H1 (cell line): ENCODE measurements around the gene WASL. TPM values are rescaled to one million over a fixed set of nuclear protein-coding genes. Genes with fewer than 3 reads are reported as not detected.

ENCODE experiments used
- CTCF ChIA-PET: fragments of 300-600 bp; sonication (Branson Sonifier 250); formaldehyde crosslinking; loops from one replicate; lab custom pipeline; 2021; ENCODE audit not compliant: partially characterized antibody; lab: Charles Lee
- POLR2A ChIA-PET: fragments of 300-600 bp; sonication (Branson Sonifier 250); formaldehyde crosslinking; loops from one replicate; lab custom pipeline; 2021; ENCODE audit warnings: inconsistent platforms; ENCODE audit not compliant: partially characterized antibody; lab: Charles Lee
- DNase-seq, 2 experiments: peaks; one replicate each; pipeline versions ENCODE4 v3.0.0 to v3.0.0-alpha.2; 2010 to 2022; ENCODE audit warnings: low spot score in 2 of 2, low read depth in 1 of 2, mixed read lengths in 1 of 2
- FAIRE-seq: peaks from 2 replicates; lab custom pipeline; 2011; peaks lifted over from hg19 to GRCh38; lab: Jason Lieb, UNC
- H2AFZ ChIP-seq: 2 replicates; pipeline ENCODE4 v1.8.1; 2012; ENCODE audit warnings: low read length, inconsistent platforms
- H2AK5ac ChIP-seq: 2 replicates; pipeline ENCODE4 v1.6.1; 2013; ENCODE audit warnings: low read depth, low read length
- H2BK120ac ChIP-seq: replicated peaks from 2 replicates; pipeline ENCODE3; 2013; ENCODE audit warnings: low read depth, low read length, inconsistent platforms
- H2BK12ac ChIP-seq: 2 replicates; pipeline ENCODE4 v1.6.1; 2013; ENCODE audit warnings: low read depth, low read length
- H2BK15ac ChIP-seq: 2 replicates; pipeline ENCODE4 v1.6.1; 2013; ENCODE audit warnings: low read length
- H2BK20ac ChIP-seq: 2 replicates; pipeline ENCODE4 v1.6.1; 2013; ENCODE audit warnings: low read length
- H2BK5ac ChIP-seq: 2 replicates; pipeline ENCODE4 v1.6.1; 2013; ENCODE audit warnings: low read depth, low read length
- H3K14ac ChIP-seq: 2 replicates; pipeline ENCODE4 v1.6.1; 2013; ENCODE audit warnings: inconsistent platforms; ENCODE audit not compliant: insufficient read length
- H3K18ac ChIP-seq: 2 replicates; pipeline ENCODE4 v1.6.1; 2013; ENCODE audit warnings: low read length; ENCODE audit errors: extremely low read depth
- H3K23ac ChIP-seq: 2 replicates; pipeline ENCODE4 v1.6.1; 2013; ENCODE audit warnings: inconsistent platforms; ENCODE audit not compliant: insufficient read length
- H3K23me2 ChIP-seq: 2 replicates; pipeline ENCODE4 v1.6.1; 2013; ENCODE audit warnings: low read depth, low read length
- H3K27ac ChIP-seq: 2 replicates; pipeline ENCODE4 v1.6.1; 2011; ENCODE audit warnings: low read depth, low read length, inconsistent platforms
- H3K27me3 ChIP-seq, 4 experiments: replicated peaks in 1 of 4; 1 replicate in 1 of 4; 2 replicates in 3 of 4; pipeline versions ENCODE4 v1.6.1 to v1.8.1; 2011 to 2013; ENCODE audit warnings: low read length in 3 of 4, mild to moderate bottlenecking in 3 of 4, inconsistent platforms in 2 of 4, mixed read lengths in 2 of 4, moderate library complexity in 1 of 4; ENCODE audit not compliant: control insufficient read depth in 3 of 4, insufficient read depth in 3 of 4; ENCODE audit errors: extremely low read depth in 1 of 4
- H3K36me3 ChIP-seq, 4 experiments: 2 replicates each; pipeline versions ENCODE4 v1.6.1 to v1.8.1; 2011 to 2013; ENCODE audit warnings: mild to moderate bottlenecking in 4 of 4, low read length in 3 of 4, moderate library complexity in 2 of 4, control low read depth in 1 of 4, inconsistent platforms in 1 of 4; ENCODE audit not compliant: insufficient read depth in 4 of 4, control insufficient read depth in 2 of 4
- H3K4ac ChIP-seq: replicated peaks from 2 replicates; pipeline ENCODE3; 2013; ENCODE audit warnings: low read length, low read depth, mixed read lengths, inconsistent platforms; ENCODE audit not compliant: insufficient read length
- H3K4me1 ChIP-seq, 4 experiments: replicated peaks in 1 of 4; 1 replicate in 1 of 4; 2 replicates in 3 of 4; pipeline versions ENCODE4 v1.6.1 to v1.8.1; 2011 to 2013; ENCODE audit warnings: low read length in 3 of 4, inconsistent platforms in 2 of 4, mixed read lengths in 1 of 4; ENCODE audit not compliant: insufficient read depth in 4 of 4, control insufficient read depth in 3 of 4
- H3K4me2 ChIP-seq, 2 experiments: 2 replicates each; pipeline versions ENCODE4 v1.6.1 to v1.8.1; 2011 to 2013; ENCODE audit warnings: low read depth in 2 of 2, low read length in 2 of 2, control low read depth in 1 of 2, inconsistent platforms in 1 of 2, mild to moderate bottlenecking in 1 of 2; ENCODE audit not compliant: insufficient read depth in 1 of 2
- H3K4me3 ChIP-seq, 4 experiments: fragments of 200-600, 300-600 bp in 1 of 4; sonication (generic), shearing (Covaris generic), sonication (Bioruptor Twin) in 1 of 4; 2 replicates each; pipeline versions ENCODE4 v1.5.1 to v1.8.1; 2011 to 2016; ENCODE audit warnings: low read length in 4 of 4, low read depth in 3 of 4, control low read depth in 2 of 4, inconsistent platforms in 2 of 4, mild to moderate bottlenecking in 2 of 4, mixed read lengths in 1 of 4, moderate library complexity in 1 of 4; ENCODE audit not compliant: insufficient read depth in 2 of 4; ENCODE audit errors: extremely low read depth in 1 of 4
- H3K56ac ChIP-seq: replicated peaks from 2 replicates; pipeline ENCODE3; 2013; ENCODE audit warnings: low read depth, mild to moderate bottlenecking, mixed read lengths, low read length, inconsistent platforms; ENCODE audit not compliant: insufficient read length
- H3K79me1 ChIP-seq: 2 replicates; pipeline ENCODE4 v1.6.1; 2013; ENCODE audit warnings: low read depth, low read length, control low read depth
- H3K79me2 ChIP-seq, 2 experiments: 2 replicates each; pipeline versions ENCODE4 v1.6.1 to v1.8.1; 2012 to 2013; ENCODE audit warnings: low read length in 2 of 2, mild to moderate bottlenecking in 2 of 2, inconsistent platforms in 1 of 2; ENCODE audit not compliant: insufficient read depth in 2 of 2, control insufficient read depth in 1 of 2
- H3K9ac ChIP-seq, 4 experiments: replicated peaks in 1 of 4; 1 replicate in 1 of 4; 2 replicates in 3 of 4; pipeline versions ENCODE4 v1.6.1 to v1.8.1; 2011 to 2013; ENCODE audit warnings: low read depth in 3 of 4, low read length in 3 of 4, control low read depth in 2 of 4, mild to moderate bottlenecking in 2 of 4, moderate library complexity in 2 of 4, inconsistent platforms in 1 of 4; ENCODE audit errors: extremely low read depth in 1 of 4
- H3K9me3 ChIP-seq, 2 experiments: 2 replicates each; pipeline versions ENCODE4 v1.6.1 to v1.8.1; 2012 to 2013; ENCODE audit warnings: mild to moderate bottlenecking in 2 of 2, moderate library complexity in 2 of 2, control low read depth in 1 of 2, inconsistent platforms in 1 of 2, low read depth in 1 of 2, low read length in 1 of 2, mixed read lengths in 1 of 2; ENCODE audit not compliant: insufficient read depth in 2 of 2
- H4K20me1 ChIP-seq, 2 experiments: replicated peaks in 1 of 2; 2 replicates each; pipeline versions ENCODE3 to v1.8.1; 2011 to 2013; ENCODE audit warnings: inconsistent platforms in 2 of 2, low read length in 2 of 2, mild to moderate bottlenecking in 1 of 2; ENCODE audit not compliant: insufficient read depth in 2 of 2, control insufficient read depth in 1 of 2
- H4K5ac ChIP-seq: 2 replicates; pipeline ENCODE4 v1.6.1; 2013; ENCODE audit warnings: low read length, low read depth, mixed read lengths, inconsistent platforms; ENCODE audit not compliant: insufficient read length
- H4K8ac ChIP-seq: 2 replicates; pipeline ENCODE4 v1.8.0; 2013; ENCODE audit warnings: mild to moderate bottlenecking, moderate library complexity, low read length, inconsistent platforms; ENCODE audit not compliant: insufficient read depth; ENCODE audit errors: extremely low read depth
- H4K91ac ChIP-seq: replicated peaks from 2 replicates; pipeline ENCODE3; 2013; ENCODE audit warnings: low read length, mixed read lengths, inconsistent platforms; ENCODE audit not compliant: insufficient read length
- CHD1 ChIP-seq: IDR thresholded peaks from 2 replicates; pipeline ENCODE4 v1.6.1; 2012; ENCODE audit warnings: low read depth, low read length, improper control_type of control experiment
- GTF2F1 ChIP-seq: IDR thresholded peaks from 2 replicates; pipeline ENCODE4 v1.6.1; 2012; ENCODE audit warnings: low read depth, low read length, improper control_type of control experiment, borderline replicate concordance
- JUN ChIP-seq: IDR thresholded peaks from 2 replicates; pipeline ENCODE4 v1.6.1; 2011; ENCODE audit warnings: low read depth, mild to moderate bottlenecking, improper control_type of control experiment, low read length
- SIX5 ChIP-seq: IDR thresholded peaks from 2 replicates; pipeline ENCODE4 v1.6.1; 2011; ENCODE audit warnings: mild to moderate bottlenecking, low read depth, low read length
- TBP ChIP-seq: IDR thresholded peaks from 2 replicates; pipeline ENCODE4 v1.6.1; 2011; ENCODE audit warnings: low read depth, low read length, improper control_type of control experiment
- WGBS, 2 experiments: shearing (Covaris generic) in 1 of 2; methylation state at CpG; one replicate each; pipeline versions ENCODE4 v1.1.6 to v1.1.7; 2013 to 2015; ENCODE audit warnings: low lambda C conversion rate in 2 of 2, mixed read lengths in 2 of 2, inconsistent platforms in 1 of 2, low coverage in 1 of 2, missing lambda C conversion rate in 1 of 2; ENCODE audit not compliant: insufficient replicate concordance in 2 of 2, insufficient coverage in 1 of 2, insufficient read length in 1 of 2; ENCODE audit errors: extremely low coverage in 1 of 2, missing lambda C conversion rate in 1 of 2; 5-methylcytosine and 5-hydroxymethylcytosine counted together
- polyA plus RNA-seq, 7 experiments: library from polyadenylated mRNA; depleted of rRNA in 3 of 7; stranded (reverse) in 5 of 7; unstranded in 2 of 7; fragments of >200 nt in 5 of 7; fragments of 200-250 nt in 2 of 7; gene quantifications; 1 replicate in 5 of 7; 2 replicates in 1 of 7; 4 replicates in 1 of 7; pipeline versions ENCODE4 v1.2.1 to v1.2.3, GENCODE V29; 2011 to 2013; ENCODE audit warnings: missing spikeins in 2 of 7, mixed read lengths in 2 of 7
- total RNA-seq: library from RNA; stranded (reverse); fragmentation: NEBNext Ultra II Directional; extraction: Animal tissue kit (Norgen Biotek cat#: 25700); gene quantifications from 2 replicates; pipeline ENCODE4 v1.2.1, GENCODE V29; 2021

WASL gene
- total and polyA plus RNA-seq, 2 of the 8 experiments (the other 6 are each of a cell fraction or from before 2014, with no cell fraction given) = 7.7 to 38.9 TPM

- peaks cover 9% of the 10 kb centered on the region for H3K23me2 ChIP-seq
- FAIRE-seq = no peak
- H3K79me1 ChIP-seq = no peaks in the 10 kb centered on the region; the same call in 1 of the 2 replicates
- H2BK120ac ChIP-seq = no peak overlapping the region
- H3K9me3 ChIP-seq = no peaks in the 10 kb centered on the region
- H3K36me3 ChIP-seq = no peaks in the 10 kb centered on the region
- no peak overlapping the region for H4K91ac ChIP-seq
- 88% methylated on average over 1 of the region's 1 CpG; no CpG with 5 or more reads in 1 of the 2 experiments for WGBS, 2 experiments
- H3K9ac ChIP-seq = no peak overlapping the region
- H3K27ac ChIP-seq = no peak overlapping the region
- no peak overlapping the region for H2BK12ac ChIP-seq
- H3K56ac ChIP-seq = no peak overlapping the region
- no peak overlapping the region for H3K4ac ChIP-seq
- ChIA-PET POLR2A (no interaction called here), CTCF (no interaction called here)
- no peak overlapping the region for H2BK5ac ChIP-seq
- no peak overlapping the region for H2AK5ac ChIP-seq
- DNase-seq = no peak
- peak overlapping the region in 1 of 4 experiments; percentile 98; a peak in 1 of 8 replicates for H3K4me3 ChIP-seq
- H3K18ac ChIP-seq = no peak overlapping the region
- H4K8ac ChIP-seq = no peak overlapping the region
- H2BK20ac ChIP-seq = no peak overlapping the region
- peaks cover 0 to 3% of the 10 kb centered on the region in 2 experiments for H4K20me1 ChIP-seq
- H3K14ac ChIP-seq = no peak overlapping the region
- H2BK15ac ChIP-seq = no peak overlapping the region
- no peaks in the 10 kb centered on the region for H3K27me3 ChIP-seq
- H2AFZ ChIP-seq = no peak overlapping the region
- peak overlapping the region in 1 of 2 experiments; percentile 21; a peak in 2 of 4 replicates for H3K4me2 ChIP-seq
- H3K4me1 ChIP-seq = peaks cover 0 to 13% (median 3%) of the 10 kb centered on the region in 4 experiments; a peak in 4 of 7 replicates
- peak overlapping the region; percentile 63 for H4K5ac ChIP-seq
- H3K23ac ChIP-seq = no peak overlapping the region
- H3K79me2 ChIP-seq = peaks cover 13 to 39% of the 10 kb centered on the region in 2 experiments; a peak in 3 of 4 replicates
- no peak for TF ChIP-seq TBP
- no peak for TF ChIP-seq SIX5
- TF ChIP-seq JUN = no peak
- no peak for TF ChIP-seq GTF2F1
- TF ChIP-seq CHD1 = no peak
These were observed 3.0 kb upstream of the WASL start for GRCh38 chr7:123751821-123752220.
